ENCODE data around the gene GPSM3. TPM values are rescaled to one million over a fixed set of nuclear protein-coding genes. Genes with fewer than 3 reads are reported as not detected.
"Not testable (repeated sequence)": the region's sequence is repeated elsewhere in the genome, so short reads cannot be mapped to it uniquely, and the experiment has no call there.

Gene GPSM3
- total RNA-seq, 1 donor from 2014 or later: 0.79 TPM

GRCh38 chr6:32188381-32189068 is 3.9 kb downstream of the GPSM3 start:
- DNase-seq (ENCODE audit: low read depth) (no peak), FAIRE-seq (no peak)
- Histone ChIP-seq H3K4me3 (ENCODE audit: low read depth, low read length) (peak overlapping the region; percentile 58), H3K36me3 (ENCODE audit: control insufficient read depth, insufficient read depth, low read length) (peaks cover 7% of the 10 kb centered on the region), H3K27me3 (ENCODE audit: control insufficient read depth, insufficient read depth, low read length) (no peaks in the 10 kb centered on the region)
- TF ChIP-seq CTCF (IDR thresholded peaks at IDR 0.05; ENCODE audit: insufficient read depth, low read length, severe bottlenecking): no peak

GRCh38 chr6:32187725-32188380 is 4.6 kb downstream of the GPSM3 start:
- peak; percentile 75 for FAIRE-seq
- peaks cover 11% of the 10 kb centered on the region for H3K36me3 ChIP-seq (ENCODE audit: control insufficient read depth, insufficient read depth, low read length)
- DNase-seq (ENCODE audit: low read depth); H3K4me3 ChIP-seq (ENCODE audit: low read depth, low read length); H3K27me3 ChIP-seq (ENCODE audit: control insufficient read depth, insufficient read depth, low read length): not testable (repeated sequence)

- Histone ChIP-seq H3K27me3 (ENCODE audit: control insufficient read depth, insufficient read depth, low read length) (no peaks in the 10 kb centered on the region), H3K4me3 (ENCODE audit: low read depth, low read length) (no peak overlapping the region), H3K36me3 (ENCODE audit: control insufficient read depth, insufficient read depth, low read length) (peaks cover 13% of the 10 kb centered on the region)
- DNase-seq (ENCODE audit: low read depth): no peak
- no peak for FAIRE-seq
- TF ChIP-seq CTCF (IDR thresholded peaks at IDR 0.05; ENCODE audit: insufficient read depth, low read length, severe bottlenecking): no peak
These were observed 5.3 kb downstream of the GPSM3 start for GRCh38 chr6:32187009-32187709.

- peak; percentile 36 for FAIRE-seq
- DNase-seq (ENCODE audit: low read depth); H3K4me3 ChIP-seq (ENCODE audit: low read depth, low read length); H3K27me3 ChIP-seq (ENCODE audit: control insufficient read depth, insufficient read depth, low read length): not testable (repeated sequence)
- peaks cover 14% of the 10 kb centered on the region for H3K36me3 ChIP-seq (ENCODE audit: control insufficient read depth, insufficient read depth, low read length)
These were observed 6.1 kb downstream of the GPSM3 start for GRCh38 chr6:32186151-32186840.

GRCh38 chr6:32185681-32186131 is 6.7 kb downstream of the GPSM3 start:
- not testable (repeated sequence) for FAIRE-seq; H3K27me3 ChIP-seq (ENCODE audit: control insufficient read depth, insufficient read depth, low read length); H3K4me3 ChIP-seq (ENCODE audit: low read depth, low read length)
- DNase-seq (ENCODE audit: low read depth): peak; percentile 81
- peaks cover 18% of the 10 kb centered on the region for H3K36me3 ChIP-seq (ENCODE audit: control insufficient read depth, insufficient read depth, low read length)

GRCh38 chr6:32184084-32184640 is 8.3 kb downstream of the GPSM3 start, which contains the start of gene AGER:
TSS of gene AGER (minus strand) at chr6:32184253. CDS start at chr6:32184222, 31 bp downstream.
- no peak for TF ChIP-seq CTCF (IDR thresholded peaks at IDR 0.05; ENCODE audit: insufficient read depth, low read length, severe bottlenecking)

More at GRCh38 chr6:32184084-32184640, 8.3 kb downstream of the GPSM3 start, which contains the start of gene AGER:
- Histone ChIP-seq H3K4me3 (ENCODE audit: low read depth, low read length) (no peak within 1 kb of the TSS), H3K36me3 (ENCODE audit: control insufficient read depth, insufficient read depth, low read length) (peaks cover 18% of the 10 kb centered on the region), H3K27me3 (ENCODE audit: control insufficient read depth, insufficient read depth, low read length) (no peaks in the 10 kb centered on the region)
- no peak for FAIRE-seq
- no peak for DNase-seq (ENCODE audit: low read depth)
